Calu3 (cell line): ENCODE data around the gene NT5C. TPM values are rescaled to one million over a fixed set of nuclear protein-coding genes. Genes with fewer than 3 reads are reported as not detected.
A peak's percentile ranks its signal among the peaks of the same experiment; 100 is the strongest.
"Not testable (repeated sequence)": the region's sequence is repeated elsewhere in the genome, so short reads cannot be mapped to it uniquely, and the experiment has no call there.

Experiments
- BruUV-seq: library from RNA; stranded (reverse); fragments of 400-500 nt; replicated peaks from 2 replicates; lab custom pipeline; 2021; lab: Mats Ljungman, UMichigan
- CTCF ChIA-PET: fragments of 300-600 bp; sonication (Branson Sonifier 250); formaldehyde crosslinking; loops from one replicate; lab custom pipeline; 2022; ENCODE audit warnings: antibody characterized with exemption; lab: Charles Lee
- DNase-seq: peaks from one replicate; pipeline ENCODE4 v3.0.0; 2022
- H3K27ac Mint-ChIP-seq: one replicate; pipeline ENCODE4 v1.8.0; 2022; ENCODE audit warnings: mixed read lengths; ENCODE audit not compliant: unreplicated experiment
- H3K27me3 Mint-ChIP-seq: one replicate; pipeline ENCODE4 v1.8.0; 2022; ENCODE audit warnings: mixed read lengths; ENCODE audit not compliant: unreplicated experiment
- H3K36me3 Mint-ChIP-seq: one replicate; pipeline ENCODE4 v1.8.0; 2022; ENCODE audit warnings: mild to moderate bottlenecking, moderate library complexity, mixed read lengths; ENCODE audit not compliant: insufficient read depth, unreplicated experiment
- H3K4me1 Mint-ChIP-seq: one replicate; pipeline ENCODE4 v1.8.0; 2022; ENCODE audit warnings: mild to moderate bottlenecking, low read depth, mixed read lengths; ENCODE audit not compliant: unreplicated experiment
- H3K4me3 Mint-ChIP-seq: one replicate; pipeline ENCODE4 v1.8.0; 2022; ENCODE audit warnings: mild to moderate bottlenecking, low read depth, moderate library complexity, mixed read lengths; ENCODE audit not compliant: unreplicated experiment
- H3K9me3 Mint-ChIP-seq: one replicate; pipeline ENCODE4 v1.8.0; 2022; ENCODE audit warnings: low read depth, mixed read lengths; ENCODE audit not compliant: unreplicated experiment
- CTCF ChIP-seq: fragments of 200-600 bp; IDR thresholded peaks from one replicate; pipeline ENCODE4 v1.8.0; 2022; ENCODE audit warnings: antibody characterized with exemption; ENCODE audit not compliant: unreplicated experiment
- intact Hi-C: fragments of 100-400 bp; cut with micrococcal nuclease; formaldehyde crosslinking; loops from one replicate; pipeline ENCODE4 v1.10.0; 2022; ENCODE audit not compliant: unreplicated experiment
- total RNA-seq: library from RNA; stranded (reverse); gene quantifications from 2 replicates; pipeline ENCODE4 v1.2.3, GENCODE V29; 2022

Gene NT5C
- total RNA-seq, 1 experiment from 2014 or later, result 56.6 TPM

GRCh38 chr17:75142236-75142971, 10.9 kb upstream of the NT5C start:
- TF ChIP-seq CTCF, result no peak

GRCh38 chr17:75138519-75138918, 7.0 kb upstream of the NT5C start:
- CTCF ChIA-PET, result interaction anchor here (0.6 kb wide), 1 partner anchor 1215 kb away, joined by 3 read pairs; the partner anchor contains the start of gene PRPSAP1
- no TSS peak for BruUV-seq
- Mint-ChIP-seq H3K36me3 (peaks cover 91% of the 10 kb centered on the region), H3K27me3 (no peaks in the 10 kb centered on the region), H3K27ac (no peak overlapping the region), H3K4me3 (no peak overlapping the region), H3K4me1 (no peaks in the 10 kb centered on the region), H3K9me3 (no peaks in the 10 kb centered on the region)
- no peak for DNase-seq
- no peak for TF ChIP-seq CTCF
- intact Hi-C loops, result no loop called here

More at GRCh38 chr17:75142236-75142971, 10.9 kb upstream of the NT5C start:
- intact Hi-C loops, result no loop called here
- no peak for DNase-seq
- Mint-ChIP-seq H3K27me3 (no peaks in the 10 kb centered on the region), H3K27ac (peak overlapping the region; percentile 50), H3K4me1 (peaks cover 9% of the 10 kb centered on the region), H3K36me3 (peaks cover 92% of the 10 kb centered on the region), H3K4me3 (no peak overlapping the region), H3K9me3 (no peaks in the 10 kb centered on the region)
- no TSS peak for BruUV-seq
- CTCF ChIA-PET, result interaction anchor here (0.5 kb wide), 1 partner anchor 208 kb away, joined by 3 read pairs; no protein-coding TSS in a partner anchor

DNA sequence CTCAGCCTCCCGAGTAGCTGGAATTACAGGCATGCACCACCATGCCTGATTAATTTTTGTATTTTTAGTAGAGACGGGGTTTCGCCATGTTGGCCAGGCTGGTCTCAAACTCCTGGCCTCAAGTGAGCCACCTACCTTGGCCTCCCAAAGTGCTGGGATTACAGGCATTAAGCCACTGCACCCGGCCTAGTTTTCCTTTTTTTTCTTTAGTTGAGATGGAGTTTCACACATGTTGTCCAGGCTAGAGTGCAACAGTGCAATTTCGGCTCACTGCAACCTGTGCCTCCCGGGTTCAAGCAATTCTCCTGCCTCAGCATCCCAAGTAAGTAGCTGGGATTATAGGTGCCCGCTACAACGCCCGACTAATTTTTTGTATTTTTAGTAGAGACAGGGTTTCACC, 6.2 kb upstream of the NT5C start:
- H3K27me3 Mint-ChIP-seq, H3K4me1 Mint-ChIP-seq, BruUV-seq, H3K9me3 Mint-ChIP-seq, DNase-seq, CTCF ChIA-PET, intact Hi-C loops, H3K4me3 Mint-ChIP-seq, H3K27ac Mint-ChIP-seq: not testable (repeated sequence)
- peaks cover 93% of the 10 kb centered on the region for H3K36me3 Mint-ChIP-seq

- H3K36me3 Mint-ChIP-seq, result peaks cover 97% of the 10 kb centered on the region
- no peaks in the 10 kb centered on the region for H3K9me3 Mint-ChIP-seq
- peaks cover under 1% of the 10 kb centered on the region for H3K4me1 Mint-ChIP-seq
- no peak overlapping the region for H3K4me3 Mint-ChIP-seq
- TF ChIP-seq CTCF, result no peak
- intact Hi-C loops, result no loop called here
- CTCF ChIA-PET, result interaction anchor here (0.7 kb wide), 1 partner anchor 108 kb away, joined by 3 read pairs; no protein-coding TSS in a partner anchor
- DNase-seq, result no peak
- H3K27ac Mint-ChIP-seq, result no peak overlapping the region
- no TSS peak for BruUV-seq
- H3K27me3 Mint-ChIP-seq, result no peaks in the 10 kb centered on the region
Measured at GRCh38 chr17:75135946-75136345, 4.4 kb upstream of the NT5C start.

GRCh38 chr17:75135452-75135851, 3.9 kb upstream of the NT5C start:
- intact Hi-C loops, result no loop called here
- H3K27ac Mint-ChIP-seq, result peak overlapping the region; percentile 20
- no TSS peak for BruUV-seq
- H3K36me3 Mint-ChIP-seq, result peaks cover 97% of the 10 kb centered on the region
- H3K4me1 Mint-ChIP-seq, result peaks cover 5% of the 10 kb centered on the region
- no peaks in the 10 kb centered on the region for H3K27me3 Mint-ChIP-seq
- no peaks in the 10 kb centered on the region for H3K9me3 Mint-ChIP-seq
- H3K4me3 Mint-ChIP-seq, result no peak overlapping the region
- TF ChIP-seq CTCF, result no peak
- DNase-seq, result no peak
- CTCF ChIA-PET, result interaction anchor here (0.7 kb wide), 1 partner anchor 109 kb away, joined by 3 read pairs; no protein-coding TSS in a partner anchor

GRCh38 chr17:75133607-75134347, 2.2 kb upstream of the NT5C start:
- BruUV-seq, intact Hi-C loops, H3K9me3 Mint-ChIP-seq, H3K4me3 Mint-ChIP-seq, H3K27me3 Mint-ChIP-seq: not testable (repeated sequence)
- Mint-ChIP-seq H3K4me1 (peaks cover 10% of the 10 kb centered on the region), H3K36me3 (peaks cover 95% of the 10 kb centered on the region), H3K27ac (peak overlapping the region; percentile 68)
- peak; percentile 55 for DNase-seq
- CTCF ChIA-PET, result interaction anchor here (0.7 to 1.2 kb wide), 4 partner anchors 14 to 73 kb away, joined by 3 to 7 read pairs (median 3); no protein-coding TSS in a partner anchor
